PFSK-1 (cell line): Measurements from ENCODE around the gene CAPSL.

Experiments
- POLR2AphosphoS5 ChIP-seq: IDR thresholded peaks from 2 replicates; pipeline ENCODE4 v1.6.1; 2012; ENCODE audit warnings: low read depth, mild to moderate bottlenecking, control low read depth, low read length, moderate library complexity
- TAF1 ChIP-seq: IDR thresholded peaks from 2 replicates; pipeline ENCODE4 v1.6.1; 2012; ENCODE audit warnings: low read length, control low read depth, borderline replicate concordance; ENCODE audit not compliant: insufficient read depth

DNA sequence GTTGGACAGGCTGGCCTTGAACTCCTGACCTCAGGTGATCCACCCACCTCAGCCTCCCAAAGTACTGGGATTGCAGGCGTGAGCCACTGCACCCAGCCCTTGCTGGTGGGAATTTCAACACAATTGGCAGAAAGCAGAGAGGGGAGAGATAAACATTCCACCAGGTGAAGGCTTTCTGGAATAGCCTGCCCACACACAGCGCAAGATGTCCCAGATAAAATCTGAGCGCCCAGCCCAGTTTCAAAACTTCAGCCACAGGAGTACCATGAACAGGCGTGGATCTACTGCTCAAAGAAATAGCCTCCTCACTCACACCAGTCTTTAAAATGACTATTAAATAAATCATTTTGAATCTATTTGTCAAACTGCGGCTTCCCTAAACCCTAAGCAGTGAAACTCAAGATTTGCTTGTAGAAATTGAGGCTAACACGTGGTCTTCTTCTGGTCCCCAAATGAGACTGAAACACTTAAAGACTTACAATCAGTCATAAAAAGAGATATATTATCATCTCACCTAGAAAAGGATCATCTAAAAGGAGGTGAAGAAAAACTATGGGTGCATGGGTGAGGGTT lies 34.7 kb downstream of the CAPSL start:
- TF ChIP-seq POLR2AphosphoS5 (no peak), TAF1 (no peak)
